Brain microvascular endothelial cell (primary cell): ENCODE data around the gene PHACTR1.

ENCODE experiments used
- DNase-seq: peaks from one replicate; pipeline ENCODE4 v3.0.0-alpha.2; 2020
- H3K27ac ChIP-seq: fragments of 250-450 bp; sonication (Bioruptor Pico); 2 replicates; pipeline ENCODE4 v1.5.1; 2020; ENCODE audit warnings: mild to moderate bottlenecking, moderate library complexity
- H3K27me3 ChIP-seq: fragments of 250-450 bp; sonication (Bioruptor Pico); replicated peaks from 2 replicates; pipeline ENCODE4 v1.5.1; 2020; ENCODE audit warnings: mild to moderate bottlenecking
- H3K36me3 ChIP-seq: fragments of 250-450 bp; sonication (Bioruptor Pico); replicated peaks from 2 replicates; pipeline ENCODE4 v1.5.1; 2020; ENCODE audit warnings: mild to moderate bottlenecking
- H3K4me3 ChIP-seq: 2 replicates; pipeline ENCODE4 v1.5.1; 2011; ENCODE audit warnings: low read depth, mild to moderate bottlenecking, control low read depth, low read length, moderate library complexity
- CTCF ChIP-seq: IDR thresholded peaks from 2 replicates; pipeline ENCODE4 v1.5.1; 2011; ENCODE audit warnings: low read depth, mild to moderate bottlenecking, moderate library complexity, low read length, control low read depth, inconsistent platforms; ENCODE audit errors: missing control alignments
- in situ Hi-C: cut with HindIII; loops from 2 replicates; pipeline ENCODE4 v1.10.0; 2017; ENCODE audit warnings: low sequenced_read_pairs, low pct_ligation_motif_present

The PHACTR1 gene

GRCh38 chr6:12716298-12716916 lies at the start of gene PHACTR1:
TSS of gene PHACTR1 (plus strand) at chr6:12716767.
- TF ChIP-seq CTCF: no peak
- no peak within 1 kb of the TSS for H3K4me3 ChIP-seq
- H3K27me3 ChIP-seq: no peaks in the 10 kb centered on the region
- in situ Hi-C loops: no loop called here
- H3K36me3 ChIP-seq: no peaks in the 10 kb centered on the region
- H3K27ac ChIP-seq: no peak within 1 kb of the TSS
- no peak for DNase-seq

- H3K36me3 ChIP-seq: no peaks in the 10 kb centered on the region
- H3K27me3 ChIP-seq: no peaks in the 10 kb centered on the region
- no peak for TF ChIP-seq CTCF
- no peak overlapping the region for H3K27ac ChIP-seq
- no peak for DNase-seq
- H3K4me3 ChIP-seq: no peak overlapping the region
- in situ Hi-C loops: no loop called here
Measured at GRCh38 chr6:12666886-12667285, 49.7 kb upstream of the PHACTR1 start.

- H3K4me3 ChIP-seq: no peak overlapping the region
- no peak overlapping the region for H3K27ac ChIP-seq
- no peaks in the 10 kb centered on the region for H3K36me3 ChIP-seq
- no peak for TF ChIP-seq CTCF
- DNase-seq: no peak
- no peaks in the 10 kb centered on the region for H3K27me3 ChIP-seq
- in situ Hi-C loops: no loop called here
Measured at GRCh38 chr6:12675931-12676330, 40.6 kb upstream of the PHACTR1 start.

GRCh38 chr6:12679341-12679740 lies 37.2 kb upstream of the PHACTR1 start:
- Histone ChIP-seq H3K27ac (no peak overlapping the region), H3K4me3 (no peak overlapping the region)

GRCh38 chr6:12693122-12693521 lies 23.4 kb upstream of the PHACTR1 start:
- no peaks in the 10 kb centered on the region for H3K27me3 ChIP-seq
- in situ Hi-C loops: no loop called here
- no peak for DNase-seq
- H3K27ac ChIP-seq: no peak overlapping the region
- no peak overlapping the region for H3K4me3 ChIP-seq
- no peaks in the 10 kb centered on the region for H3K36me3 ChIP-seq
- TF ChIP-seq CTCF: no peak

More at GRCh38 chr6:12679341-12679740, 37.2 kb upstream of the PHACTR1 start:
- Histone ChIP-seq H3K27me3 (no peaks in the 10 kb centered on the region), H3K36me3 (no peaks in the 10 kb centered on the region)
- no peak for DNase-seq
- in situ Hi-C loops: no loop called here
- TF ChIP-seq CTCF: no peak

GRCh38 chr6:12698298-12698697 lies 18.3 kb upstream of the PHACTR1 start:
- H3K27ac ChIP-seq: no peak overlapping the region
- H3K27me3 ChIP-seq: no peaks in the 10 kb centered on the region
- in situ Hi-C loops: no loop called here
- DNase-seq: no peak
- TF ChIP-seq CTCF: no peak
- no peak overlapping the region for H3K4me3 ChIP-seq
- no peaks in the 10 kb centered on the region for H3K36me3 ChIP-seq
